Epidermal melanocyte (primary cell): ENCODE data around the gene UMAD1.

Experiments used
- DNase-seq: peaks from one replicate; pipeline ENCODE4 v3.0.0; 2011; ENCODE audit warnings: low spot score; ENCODE audit not compliant: insufficient read length

Gene UMAD1

GRCh38 chr7:7920056-7920455, 279.5 kb downstream of the UMAD1 start:
- DNase-seq = no peak

GRCh38 chr7:7920481-7920880, 279.9 kb downstream of the UMAD1 start:
- DNase-seq = no peak

GRCh38 chr7:7921830-7922229, 281.3 kb downstream of the UMAD1 start:
- DNase-seq = no peak

GRCh38 chr7:7922684-7923385, 282.3 kb downstream of the UMAD1 start:
- DNase-seq = no peak

GRCh38 chr7:7923818-7924217, 283.3 kb downstream of the UMAD1 start:
- DNase-seq = no peak

- no peak for DNase-seq
These were observed 283.8 kb downstream of the UMAD1 start for GRCh38 chr7:7924303-7924702.
